ENCODE measurements around the gene TTC39A. TPM values are rescaled to one million over a fixed set of nuclear protein-coding genes. Genes with fewer than 3 reads are reported as not detected.

TTC39A gene
- total and polyA plus RNA-seq, 8 donors, result 8.3 to 159 (median 32.4) TPM

- H3K27me3 ChIP-seq, result no peaks in the 10 kb centered on the region
- intact Hi-C loops (cut with DNase I; ENCODE audit: low total_unique reads), result no loop called here
- no peaks in the 10 kb centered on the region for H3K9me3 ChIP-seq
- TF ChIP-seq CTCF (IDR thresholded peaks at IDR 0.05) (no peak), POLR2AphosphoS5 (IDR thresholded peaks at IDR 0.05) (no peak), EP300 (IDR thresholded peaks at IDR 0.05) (no peak), POLR2A (IDR thresholded peaks at IDR 0.05) (no peak)
- no peak overlapping the region for H3K27ac ChIP-seq
- H3K36me3 ChIP-seq, result peaks cover 0 to 31% (median 24%) of the 10 kb centered on the region in 4 donors
- DNase-seq, result peak in 1 of 2 donors; percentile 51
- H3K4me1 ChIP-seq, result peaks cover 6 to 36% (median 20%) of the 10 kb centered on the region in 4 donors
- H3K4me3 ChIP-seq, result no peak overlapping the region
- 21 to 50% (median 49%) methylated on average over 5 of the region's 5 CpGs for WGBS, 5 donors
Observed at GRCh38 chr1:51283979-51284378, 46.4 kb downstream of the TTC39A start.

GRCh38 chr1:51282605-51283004, 47.8 kb downstream of the TTC39A start:
- Histone ChIP-seq H3K27ac (no peak overlapping the region), H3K4me3 (no peak overlapping the region), H3K27me3 (no peaks in the 10 kb centered on the region), H3K9me3 (no peaks in the 10 kb centered on the region), H3K4me1 (peaks cover 6 to 36% (median 20%) of the 10 kb centered on the region in 4 donors), H3K36me3 (peaks cover 0 to 17% (median 12%) of the 10 kb centered on the region in 4 donors)
- TF ChIP-seq EP300 (IDR thresholded peaks at IDR 0.05), result no peak
- no peak for TF ChIP-seq POLR2AphosphoS5 (IDR thresholded peaks at IDR 0.05)
- no peak for TF ChIP-seq POLR2A (IDR thresholded peaks at IDR 0.05)
- TF ChIP-seq CTCF (IDR thresholded peaks at IDR 0.05), result no peak
- DNase-seq, result no peak
- intact Hi-C loops (cut with DNase I; ENCODE audit: low total_unique reads), result no loop called here
- WGBS, 5 donors, result 82 to 99% (median 97%) methylated on average over 5 of the region's 5 CpGs

DNA sequence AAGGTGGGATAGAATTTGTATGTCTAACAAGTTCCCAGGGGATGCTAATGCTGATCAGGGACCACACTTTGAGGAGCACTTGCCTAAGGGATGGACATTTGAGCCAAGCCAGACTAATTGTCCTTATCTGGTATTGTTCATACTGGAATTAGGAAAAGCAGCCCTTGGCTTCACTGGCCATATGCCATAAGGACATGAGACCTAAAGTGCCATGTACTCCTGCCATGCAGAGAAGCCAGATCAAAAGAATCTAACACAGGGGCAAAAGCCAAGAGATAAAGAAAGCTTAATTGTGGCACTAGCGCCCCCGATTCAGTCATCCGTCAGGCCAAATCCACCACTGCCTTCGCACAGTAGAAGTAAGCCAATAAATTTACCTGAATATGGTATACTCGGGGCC, 48.6 kb downstream of the TTC39A start:
- no peak for TF ChIP-seq EP300 (IDR thresholded peaks at IDR 0.05)
- TF ChIP-seq CTCF (IDR thresholded peaks at IDR 0.05), result no peak
- TF ChIP-seq POLR2AphosphoS5 (IDR thresholded peaks at IDR 0.05), result peak in 1 of 3 donors; percentile 6
- no peak for TF ChIP-seq POLR2A (IDR thresholded peaks at IDR 0.05)
- intact Hi-C loops (cut with DNase I; ENCODE audit: low total_unique reads), result no loop called here
- Histone ChIP-seq H3K4me3 (no peak overlapping the region), H3K9me3 (no peaks in the 10 kb centered on the region), H3K36me3 (peaks cover 0 to 16% (median 9%) of the 10 kb centered on the region in 4 donors), H3K4me1 (peaks cover 6 to 36% (median 20%) of the 10 kb centered on the region in 4 donors), H3K27me3 (no peaks in the 10 kb centered on the region), H3K27ac (no peak overlapping the region)
- DNase-seq, result peak in 1 of 2 donors; percentile 43
- WGBS, 5 donors, result 48 to 60% (median 56%) methylated on average over 5 of the region's 5 CpGs

DNA sequence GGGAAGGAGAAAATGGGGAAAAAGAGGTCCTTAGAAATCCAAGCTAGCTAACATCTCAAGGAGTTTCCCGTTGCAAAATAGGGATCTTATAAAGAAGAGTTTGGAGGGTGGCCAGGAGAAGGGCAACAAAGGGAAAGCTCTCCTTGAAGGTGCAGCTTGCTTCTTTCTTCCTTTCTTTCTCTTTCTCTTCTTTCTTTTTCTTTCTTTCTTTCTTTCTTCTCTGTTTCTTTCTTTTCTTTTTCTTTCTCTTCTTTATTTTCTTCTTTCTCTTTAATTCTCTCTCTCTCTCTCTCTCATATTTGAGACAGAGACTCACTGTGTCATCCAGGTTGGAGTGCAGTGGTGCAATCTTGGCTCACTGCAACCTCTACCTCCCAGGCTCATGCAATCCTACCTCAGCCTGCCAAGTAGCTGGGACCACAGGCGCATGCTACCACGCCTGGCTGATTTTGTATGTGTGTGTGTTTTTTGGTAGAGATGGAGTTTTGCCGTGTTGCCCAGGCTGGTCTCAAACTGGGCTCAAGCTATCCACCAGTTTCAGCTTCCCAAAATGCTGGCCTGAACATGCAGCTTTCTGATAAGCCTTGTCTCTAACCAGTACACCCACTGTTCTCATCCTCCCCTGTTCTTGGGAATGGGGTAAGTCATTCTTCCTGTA, 49.9 kb downstream of the TTC39A start:
- WGBS, 5 donors, result 75 to 84% (median 83%) methylated on average over 4 of the region's 4 CpGs
- TF ChIP-seq EP300 (IDR thresholded peaks at IDR 0.05), result no peak
- TF ChIP-seq CTCF (IDR thresholded peaks at IDR 0.05), result no peak
- TF ChIP-seq POLR2A (IDR thresholded peaks at IDR 0.05), result no peak
- no peak for TF ChIP-seq POLR2AphosphoS5 (IDR thresholded peaks at IDR 0.05)
- no peak overlapping the region for H3K4me3 ChIP-seq

More for the DNA sequence above, 49.9 kb downstream of the TTC39A start:
- H3K9me3 ChIP-seq, result no peaks in the 10 kb centered on the region
- no peak for DNase-seq
- H3K36me3 ChIP-seq, result peaks cover 0 to 26% (median 17%) of the 10 kb centered on the region in 4 donors
- peaks cover 6 to 31% (median 20%) of the 10 kb centered on the region in 4 donors for H3K4me1 ChIP-seq
- intact Hi-C loops (cut with DNase I; ENCODE audit: low total_unique reads), result no loop called here
- H3K27me3 ChIP-seq, result no peaks in the 10 kb centered on the region
- no peak overlapping the region for H3K27ac ChIP-seq
